Uterus (tissue), 4 donors: ENCODE data around the gene CDH22. TPM values are rescaled to one million over a fixed set of nuclear protein-coding genes. Genes with fewer than 3 reads are reported as not detected.

Source experiments
- DNase-seq, 2 donors: peaks; one replicate each; pipeline ENCODE4 v3.0.0-alpha.2; 2019 to 2020
- H3K27ac ChIP-seq, 2 donors: fragments of 200-600 bp; sonication (generic); 1 replicate in 1 of 2; 2 replicates in 1 of 2; pipeline ENCODE4 v1.5.1; 2016 to 2018
- H3K27me3 ChIP-seq, 2 donors: fragments of 200-600 bp; sonication (generic); one replicate each; pipeline ENCODE4 v1.5.1; 2018 to 2019; ENCODE audit warnings: control low read depth in 1 of 2
- H3K36me3 ChIP-seq, 2 donors: fragments of 200-600 bp; sonication (generic); one replicate each; pipeline ENCODE4 v1.5.1; 2019; ENCODE audit warnings: control low read depth in 1 of 2
- H3K4me1 ChIP-seq, 2 donors: fragments of 200-600 bp; sonication (generic); one replicate each; pipeline ENCODE4 v1.5.1; 2018 to 2019; ENCODE audit warnings: control low read depth in 1 of 2
- H3K4me3 ChIP-seq, 2 donors: fragments of 200-600 bp; sonication (generic); 1 replicate in 1 of 2; 2 replicates in 1 of 2; pipeline ENCODE4 v1.5.1; 2018 to 2019; ENCODE audit warnings: mild to moderate bottlenecking in 1 of 2
- H3K9me3 ChIP-seq, 2 donors: fragments of 200-600 bp; sonication (generic); one replicate each; pipeline ENCODE4 v1.5.1; 2019; ENCODE audit warnings: control low read depth in 1 of 2
- POLR2A ChIP-seq, 2 donors: fragments of 450-650 bp; IDR thresholded peaks; one replicate each; pipeline ENCODE4 v1.6.1; 2016; ENCODE audit warnings: antibody characterized with exemption in 2 of 2, mild to moderate bottlenecking in 1 of 2, moderate library complexity in 1 of 2
- intact Hi-C: fragments of 100-400 bp; cut with DNase I; formaldehyde crosslinking; loops from one replicate; pipeline ENCODE4 v1.15.1; 2023; ENCODE audit warnings: low total_unique reads
- total RNA-seq, 4 donors: library from RNA; depleted of rRNA in 3 of 4; stranded (reverse); fragments of >200 nt in 3 of 4; gene quantifications; one replicate each; pipeline versions ENCODE4 v1.1.0 to v1.2.4, GENCODE V29; 2014 to 2023
- TF ChIP-seq, protein P1 (sequence below), 4 experiments: fragments of 200-600 bp in 2 of 4; fragments of 450-650 bp in 2 of 4; sonication (generic) in 2 of 4; IDR thresholded peaks; one replicate each; pipeline ENCODE4 v1.5.1; 2016 to 2019; ENCODE audit warnings: antibody characterized with exemption in 4 of 4, mild to moderate bottlenecking in 2 of 4, moderate library complexity in 1 of 4
- donor health status: DM: yes; HTN: yes; CAD: no.

The CDH22 gene
- total RNA-seq, 4 donors from 2014 or later = 0.48 to 0.49 TPM; not detected in 2

DNA sequence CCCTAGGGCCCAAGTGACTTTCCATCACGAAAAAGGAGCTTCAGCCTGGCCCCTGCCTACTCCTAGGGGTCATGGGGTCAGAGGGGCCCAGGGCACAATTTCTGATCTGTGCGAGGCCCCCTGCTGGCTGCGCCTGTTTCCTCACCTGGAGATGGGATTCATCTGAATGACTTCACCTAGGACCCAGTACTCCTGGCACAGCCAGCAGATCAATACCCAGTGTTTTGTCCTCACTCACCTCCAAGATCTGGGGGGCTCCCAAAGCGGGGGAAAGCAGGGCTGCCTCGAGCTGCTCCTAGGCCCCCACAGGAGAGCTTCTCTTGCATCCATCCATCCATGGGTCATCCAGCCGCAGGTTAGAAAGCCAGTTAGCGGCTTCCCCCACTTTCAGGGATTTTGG is 156.4 kb downstream of the CDH22 start:
- H3K4me1 ChIP-seq = no peaks in the 10 kb centered on the region
- DNase-seq = no peak
- TF ChIP-seq POLR2A (IDR thresholded peaks at IDR 0.05) = no peak
- TF ChIP-seq, protein P1, sequence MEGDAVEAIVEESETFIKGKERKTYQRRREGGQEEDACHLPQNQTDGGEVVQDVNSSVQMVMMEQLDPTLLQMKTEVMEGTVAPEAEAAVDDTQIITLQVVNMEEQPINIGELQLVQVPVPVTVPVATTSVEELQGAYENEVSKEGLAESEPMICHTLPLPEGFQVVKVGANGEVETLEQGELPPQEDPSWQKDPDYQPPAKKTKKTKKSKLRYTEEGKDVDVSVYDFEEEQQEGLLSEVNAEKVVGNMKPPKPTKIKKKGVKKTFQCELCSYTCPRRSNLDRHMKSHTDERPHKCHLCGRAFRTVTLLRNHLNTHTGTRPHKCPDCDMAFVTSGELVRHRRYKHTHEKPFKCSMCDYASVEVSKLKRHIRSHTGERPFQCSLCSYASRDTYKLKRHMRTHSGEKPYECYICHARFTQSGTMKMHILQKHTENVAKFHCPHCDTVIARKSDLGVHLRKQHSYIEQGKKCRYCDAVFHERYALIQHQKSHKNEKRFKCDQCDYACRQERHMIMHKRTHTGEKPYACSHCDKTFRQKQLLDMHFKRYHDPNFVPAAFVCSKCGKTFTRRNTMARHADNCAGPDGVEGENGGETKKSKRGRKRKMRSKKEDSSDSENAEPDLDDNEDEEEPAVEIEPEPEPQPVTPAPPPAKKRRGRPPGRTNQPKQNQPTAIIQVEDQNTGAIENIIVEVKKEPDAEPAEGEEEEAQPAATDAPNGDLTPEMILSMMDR (IDR thresholded peaks at IDR 0.05) = no peak
- H3K36me3 ChIP-seq = no peaks in the 10 kb centered on the region
- H3K27ac ChIP-seq = no peak overlapping the region
- H3K27me3 ChIP-seq = no peaks in the 10 kb centered on the region
- no peak overlapping the region for H3K4me3 ChIP-seq
- H3K9me3 ChIP-seq = no peaks in the 10 kb centered on the region
- intact Hi-C loops = no loop called here

DNA sequence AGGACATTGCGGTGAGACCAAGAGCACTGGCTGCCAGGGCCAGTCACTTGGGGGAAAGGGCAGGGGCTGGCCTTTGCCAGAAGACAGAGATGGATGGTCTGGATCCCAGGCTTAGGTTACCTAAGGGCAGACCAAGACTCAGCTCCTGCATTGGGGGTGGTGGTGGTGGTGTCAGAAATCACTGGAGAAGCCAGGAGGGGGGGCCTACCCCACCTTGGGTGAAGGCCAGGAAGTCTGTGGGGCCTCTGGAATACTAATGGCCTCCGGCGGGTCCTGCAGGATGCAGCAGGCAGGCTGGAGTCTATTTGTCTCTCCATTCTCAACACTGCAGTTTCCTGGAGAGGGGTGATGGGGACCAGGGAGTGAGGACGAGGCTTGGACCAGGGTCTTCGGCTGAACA is 157.4 kb downstream of the CDH22 start:
- no peaks in the 10 kb centered on the region for H3K36me3 ChIP-seq
- TF ChIP-seq, protein P1 (IDR thresholded peaks at IDR 0.05) = no peak
- no peak for TF ChIP-seq POLR2A (IDR thresholded peaks at IDR 0.05)
- intact Hi-C loops = no loop called here
- no peak overlapping the region for H3K27ac ChIP-seq
- no peak overlapping the region for H3K4me3 ChIP-seq
- no peaks in the 10 kb centered on the region for H3K9me3 ChIP-seq
- DNase-seq = no peak
- no peaks in the 10 kb centered on the region for H3K4me1 ChIP-seq
- no peaks in the 10 kb centered on the region for H3K27me3 ChIP-seq

DNA sequence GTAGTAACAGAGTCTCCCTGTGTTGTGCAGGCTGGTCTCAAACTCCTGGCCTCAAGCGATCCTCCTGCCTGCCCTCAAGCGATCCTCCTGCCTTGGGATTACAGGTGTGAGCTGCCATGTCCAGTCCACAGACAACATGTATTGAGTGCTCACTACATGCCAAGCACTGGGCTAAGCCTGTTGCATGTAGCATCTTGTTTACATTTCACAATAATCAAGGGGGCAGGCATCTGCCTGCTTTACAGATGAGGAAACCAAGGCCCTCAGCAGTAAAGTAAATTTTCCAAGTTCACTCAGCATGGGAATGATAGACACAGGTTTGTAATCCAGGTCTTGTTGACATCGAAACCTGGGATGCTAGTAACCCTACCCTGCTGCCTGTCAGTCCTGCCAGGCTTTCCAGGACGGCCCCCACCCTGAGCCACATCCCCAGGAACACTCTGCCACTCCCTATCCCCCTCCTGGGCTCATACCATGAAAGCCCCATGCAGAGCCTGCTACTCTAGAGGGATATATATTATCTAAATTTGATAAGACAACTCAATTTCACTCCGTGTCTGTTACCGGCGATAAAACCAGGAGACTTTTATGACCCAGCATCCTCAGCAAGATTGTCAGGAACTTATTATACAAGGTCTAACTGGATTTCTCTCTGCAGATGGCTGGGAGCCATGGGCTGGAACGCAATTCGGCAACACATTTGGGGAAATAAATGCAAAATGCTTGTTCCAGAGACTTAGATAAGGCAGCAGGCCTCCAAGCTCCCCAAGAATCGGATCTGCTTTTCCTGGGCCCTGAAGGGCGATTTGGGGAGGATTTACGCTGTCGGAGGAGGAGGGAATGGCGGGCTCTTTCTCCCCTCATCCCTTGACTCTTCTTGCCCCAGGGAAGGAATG is 159.7 kb downstream of the CDH22 start:
- no peak for DNase-seq
- intact Hi-C loops = no loop called here

DNA sequence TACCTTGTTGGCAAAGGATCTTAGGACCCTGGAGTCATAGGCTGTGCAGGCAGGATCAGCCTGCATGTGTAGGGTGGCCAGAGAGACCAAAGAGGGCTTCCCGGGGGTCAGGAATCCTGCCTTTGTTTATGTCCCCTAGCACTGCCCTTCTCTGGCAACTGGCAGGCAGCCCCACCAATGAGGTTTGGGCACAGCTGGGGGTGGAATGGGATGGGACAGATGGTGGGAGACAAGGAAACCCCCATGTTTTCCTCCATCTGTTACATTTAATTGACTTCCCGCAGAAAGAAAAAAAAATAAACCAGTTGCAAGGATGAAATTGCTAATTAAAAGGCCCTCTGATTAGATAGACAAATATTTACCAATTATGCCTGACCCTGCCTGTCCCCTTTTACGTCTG is 162.6 kb downstream of the CDH22 start:
- no peak for TF ChIP-seq POLR2A (IDR thresholded peaks at IDR 0.05)
- TF ChIP-seq, protein P1 (IDR thresholded peaks at IDR 0.05) = no peak
- no peak for DNase-seq
- Histone ChIP-seq H3K27ac (no peak overlapping the region), H3K4me3 (no peak overlapping the region), H3K9me3 (no peaks in the 10 kb centered on the region), H3K27me3 (no peaks in the 10 kb centered on the region), H3K36me3 (no peaks in the 10 kb centered on the region), H3K4me1 (no peaks in the 10 kb centered on the region)
- intact Hi-C loops = no loop called here

More for the DNA sequence above, 159.7 kb downstream of the CDH22 start:
- Histone ChIP-seq H3K27me3 (no peaks in the 10 kb centered on the region), H3K36me3 (no peaks in the 10 kb centered on the region), H3K9me3 (no peaks in the 10 kb centered on the region), H3K4me3 (no peak overlapping the region), H3K4me1 (no peaks in the 10 kb centered on the region), H3K27ac (no peak overlapping the region)
- TF ChIP-seq, protein P1 (IDR thresholded peaks at IDR 0.05) = no peak
- TF ChIP-seq POLR2A (IDR thresholded peaks at IDR 0.05) = no peak

DNA sequence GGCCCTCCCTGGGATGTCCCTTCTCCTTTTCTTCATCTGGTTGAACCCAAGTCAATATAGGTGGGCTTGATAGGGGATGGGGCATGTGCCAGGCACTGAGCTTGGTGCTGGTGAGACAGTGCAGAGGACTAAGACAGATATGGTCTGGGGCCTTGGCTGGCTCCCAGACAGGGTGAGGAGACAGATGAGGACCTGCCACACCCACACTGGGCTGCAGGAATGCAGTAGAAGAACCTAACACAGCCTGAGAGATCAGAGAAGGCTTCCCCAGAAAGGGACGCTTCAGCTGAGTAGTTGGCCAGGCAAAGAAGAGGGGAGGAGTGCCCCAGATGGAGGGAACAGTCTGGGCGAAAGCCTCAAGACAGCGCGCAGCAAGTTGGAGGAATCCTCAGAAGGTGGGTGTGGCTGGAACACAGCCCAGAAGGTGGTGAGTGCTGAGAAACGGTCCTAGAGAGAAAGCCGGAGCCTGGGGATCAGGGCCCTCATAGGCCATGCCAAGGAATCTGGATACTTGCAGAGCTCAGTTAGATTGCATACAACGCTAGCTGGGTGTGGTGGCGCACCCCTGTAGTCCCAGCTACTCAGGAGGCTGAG is 163.8 kb downstream of the CDH22 start:
- TF ChIP-seq POLR2A (IDR thresholded peaks at IDR 0.05) = no peak
- TF ChIP-seq, protein P1 (IDR thresholded peaks at IDR 0.05) = no peak
- no peaks in the 10 kb centered on the region for H3K4me1 ChIP-seq
- intact Hi-C loops = no loop called here
- no peak overlapping the region for H3K27ac ChIP-seq
- H3K9me3 ChIP-seq = no peaks in the 10 kb centered on the region
- DNase-seq = no peak
- peaks cover 0 to 5% of the 10 kb centered on the region in 2 donors for H3K27me3 ChIP-seq
- H3K4me3 ChIP-seq = no peak overlapping the region
- no peaks in the 10 kb centered on the region for H3K36me3 ChIP-seq
